A673 (cell line): ENCODE results near the gene CBL.

Source experiments
- EZH2 ChIP-seq: fragments of 200-600 bp; sonication (generic); IDR thresholded peaks from 2 replicates; pipeline ENCODE4 v1.6.1; 2017; ENCODE audit warnings: borderline replicate concordance, low read depth, mild to moderate bottlenecking, mixed read lengths, antibody characterized with exemption, low read length; ENCODE audit not compliant: poor library complexity, severe bottlenecking
- TF ChIP-seq, protein P1 (sequence below): fragments of 300-800, 200-600 bp; sonication (generic); conservative IDR thresholded peaks from 2 replicates; pipeline ENCODE4 v1.5.1; 2017; ENCODE audit warnings: low read depth, mild to moderate bottlenecking, antibody characterized with exemption, low read length, moderate library complexity, mixed read lengths

DNA sequence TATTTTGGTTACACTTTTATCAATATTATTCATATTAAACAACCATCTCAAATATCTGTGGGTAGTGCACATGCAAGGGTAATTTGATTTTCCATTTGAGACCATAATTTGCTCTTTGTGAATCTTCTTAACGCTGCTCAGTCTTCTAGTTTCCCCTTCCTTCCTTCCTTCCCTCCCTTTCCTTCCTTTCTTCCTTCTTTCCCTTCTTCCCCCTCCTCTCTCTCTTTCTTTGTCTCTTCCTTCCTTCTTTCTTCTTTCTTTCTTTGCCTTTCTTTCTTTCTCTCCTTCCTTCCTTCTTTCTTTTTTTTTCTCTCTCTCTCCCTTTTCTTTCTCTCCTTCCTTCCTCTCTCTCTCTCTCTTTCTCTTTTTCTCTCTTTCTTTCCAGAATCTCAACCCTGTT lies 124.1 kb downstream of the CBL start:
- TF ChIP-seq, protein P1, sequence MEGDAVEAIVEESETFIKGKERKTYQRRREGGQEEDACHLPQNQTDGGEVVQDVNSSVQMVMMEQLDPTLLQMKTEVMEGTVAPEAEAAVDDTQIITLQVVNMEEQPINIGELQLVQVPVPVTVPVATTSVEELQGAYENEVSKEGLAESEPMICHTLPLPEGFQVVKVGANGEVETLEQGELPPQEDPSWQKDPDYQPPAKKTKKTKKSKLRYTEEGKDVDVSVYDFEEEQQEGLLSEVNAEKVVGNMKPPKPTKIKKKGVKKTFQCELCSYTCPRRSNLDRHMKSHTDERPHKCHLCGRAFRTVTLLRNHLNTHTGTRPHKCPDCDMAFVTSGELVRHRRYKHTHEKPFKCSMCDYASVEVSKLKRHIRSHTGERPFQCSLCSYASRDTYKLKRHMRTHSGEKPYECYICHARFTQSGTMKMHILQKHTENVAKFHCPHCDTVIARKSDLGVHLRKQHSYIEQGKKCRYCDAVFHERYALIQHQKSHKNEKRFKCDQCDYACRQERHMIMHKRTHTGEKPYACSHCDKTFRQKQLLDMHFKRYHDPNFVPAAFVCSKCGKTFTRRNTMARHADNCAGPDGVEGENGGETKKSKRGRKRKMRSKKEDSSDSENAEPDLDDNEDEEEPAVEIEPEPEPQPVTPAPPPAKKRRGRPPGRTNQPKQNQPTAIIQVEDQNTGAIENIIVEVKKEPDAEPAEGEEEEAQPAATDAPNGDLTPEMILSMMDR = no peak
- no peak for TF ChIP-seq EZH2
